ENCODE data around the gene NRTN.

DNA sequence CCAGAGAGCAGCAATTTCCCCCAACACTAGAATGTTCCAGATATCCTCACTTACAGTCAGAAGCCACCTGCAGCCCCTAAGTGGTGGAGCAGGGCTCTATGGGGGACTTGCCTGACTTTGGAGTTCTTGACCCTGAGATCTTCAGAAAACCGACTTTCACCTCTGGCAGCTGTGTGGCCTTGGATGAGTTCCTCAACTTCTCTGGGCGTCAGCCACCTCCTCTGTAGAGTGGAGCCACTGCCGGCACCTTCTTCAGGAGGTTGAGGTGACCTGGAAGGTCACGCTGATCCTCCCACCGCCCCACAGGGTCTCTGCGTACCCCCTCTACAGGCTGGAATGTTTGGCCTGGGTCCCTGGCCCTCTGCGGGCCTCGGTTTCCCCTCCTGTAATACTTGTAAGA, 72.6 kb downstream of the NRTN start:
- TF ChIP-seq, protein P1, sequence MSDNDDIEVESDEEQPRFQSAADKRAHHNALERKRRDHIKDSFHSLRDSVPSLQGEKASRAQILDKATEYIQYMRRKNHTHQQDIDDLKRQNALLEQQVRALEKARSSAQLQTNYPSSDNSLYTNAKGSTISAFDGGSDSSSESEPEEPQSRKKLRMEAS (IDR thresholded peaks at IDR 0.05), result no peak
- TF ChIP-seq CEBPB (IDR thresholded peaks at IDR 0.05) (no peak), RAD21 (IDR thresholded peaks at IDR 0.05; ENCODE audit: low read depth) (no peak), EP300 (IDR thresholded peaks at IDR 0.05; ENCODE audit: borderline replicate concordance) (no peak), EGR1 (IDR thresholded peaks at IDR 0.05) (no peak), ZBTB7A (IDR thresholded peaks at IDR 0.05; ENCODE audit: low read depth) (no peak), FOXM1 (IDR thresholded peaks at IDR 0.05; ENCODE audit: borderline replicate concordance, low read depth) (no peak)
- TF ChIP-seq, protein P2, sequence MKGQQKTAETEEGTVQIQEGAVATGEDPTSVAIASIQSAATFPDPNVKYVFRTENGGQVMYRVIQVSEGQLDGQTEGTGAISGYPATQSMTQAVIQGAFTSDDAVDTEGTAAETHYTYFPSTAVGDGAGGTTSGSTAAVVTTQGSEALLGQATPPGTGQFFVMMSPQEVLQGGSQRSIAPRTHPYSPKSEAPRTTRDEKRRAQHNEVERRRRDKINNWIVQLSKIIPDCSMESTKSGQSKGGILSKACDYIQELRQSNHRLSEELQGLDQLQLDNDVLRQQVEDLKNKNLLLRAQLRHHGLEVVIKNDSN (IDR thresholded peaks at IDR 0.05), result no peak
- TF ChIP-seq, protein P3, sequence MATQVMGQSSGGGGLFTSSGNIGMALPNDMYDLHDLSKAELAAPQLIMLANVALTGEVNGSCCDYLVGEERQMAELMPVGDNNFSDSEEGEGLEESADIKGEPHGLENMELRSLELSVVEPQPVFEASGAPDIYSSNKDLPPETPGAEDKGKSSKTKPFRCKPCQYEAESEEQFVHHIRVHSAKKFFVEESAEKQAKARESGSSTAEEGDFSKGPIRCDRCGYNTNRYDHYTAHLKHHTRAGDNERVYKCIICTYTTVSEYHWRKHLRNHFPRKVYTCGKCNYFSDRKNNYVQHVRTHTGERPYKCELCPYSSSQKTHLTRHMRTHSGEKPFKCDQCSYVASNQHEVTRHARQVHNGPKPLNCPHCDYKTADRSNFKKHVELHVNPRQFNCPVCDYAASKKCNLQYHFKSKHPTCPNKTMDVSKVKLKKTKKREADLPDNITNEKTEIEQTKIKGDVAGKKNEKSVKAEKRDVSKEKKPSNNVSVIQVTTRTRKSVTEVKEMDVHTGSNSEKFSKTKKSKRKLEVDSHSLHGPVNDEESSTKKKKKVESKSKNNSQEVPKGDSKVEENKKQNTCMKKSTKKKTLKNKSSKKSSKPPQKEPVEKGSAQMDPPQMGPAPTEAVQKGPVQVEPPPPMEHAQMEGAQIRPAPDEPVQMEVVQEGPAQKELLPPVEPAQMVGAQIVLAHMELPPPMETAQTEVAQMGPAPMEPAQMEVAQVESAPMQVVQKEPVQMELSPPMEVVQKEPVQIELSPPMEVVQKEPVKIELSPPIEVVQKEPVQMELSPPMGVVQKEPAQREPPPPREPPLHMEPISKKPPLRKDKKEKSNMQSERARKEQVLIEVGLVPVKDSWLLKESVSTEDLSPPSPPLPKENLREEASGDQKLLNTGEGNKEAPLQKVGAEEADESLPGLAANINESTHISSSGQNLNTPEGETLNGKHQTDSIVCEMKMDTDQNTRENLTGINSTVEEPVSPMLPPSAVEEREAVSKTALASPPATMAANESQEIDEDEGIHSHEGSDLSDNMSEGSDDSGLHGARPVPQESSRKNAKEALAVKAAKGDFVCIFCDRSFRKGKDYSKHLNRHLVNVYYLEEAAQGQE (IDR thresholded peaks at IDR 0.05; ENCODE audit: low read depth), result no peak

Data from Ishikawa (cell line).